Omental fat pad (tissue), 4 donors: ENCODE data around the gene PGLYRP4. TPM values are rescaled to one million over a fixed set of nuclear protein-coding genes. Genes with fewer than 3 reads are reported as not detected.

ENCODE experiments used
- ATAC-seq: fragments of 150-250 bp; one replicate; pipeline ENCODE4 v1.9.1; 2016; ENCODE audit warnings: mild to moderate bottlenecking, moderate library complexity; ENCODE audit not compliant: low FRiP score
- DNase-seq: peaks from one replicate; pipeline ENCODE4 v3.0.0-alpha.2; 2019; ENCODE audit warnings: low spot score
- CTCF ChIP-seq, 3 donors: fragments of 450-650 bp; IDR thresholded peaks; one replicate each; pipeline ENCODE4 v1.5.1; 2016 to 2017; ENCODE audit warnings: antibody characterized with exemption in 3 of 3, mild to moderate bottlenecking in 3 of 3, moderate library complexity in 2 of 3
- total RNA-seq, 4 donors: library from RNA; depleted of rRNA; stranded (reverse); fragments of >200 nt; gene quantifications; one replicate each; pipeline ENCODE4 v1.1.0, GENCODE V29; 2016

PGLYRP4 gene
- total RNA-seq, 4 donors from 2014 or later = not detected

GRCh38 chr1:153306303-153307220, 42.1 kb downstream of the PGLYRP4 start:
- DNase-seq (no peak), ATAC-seq (no peak)
- no peak for TF ChIP-seq CTCF (IDR thresholded peaks at IDR 0.05)

GRCh38 chr1:153305682-153306081, 43.0 kb downstream of the PGLYRP4 start:
- DNase-seq (no peak), ATAC-seq (no peak)
- TF ChIP-seq CTCF (IDR thresholded peaks at IDR 0.05) = no peak

- no peak for TF ChIP-seq CTCF (IDR thresholded peaks at IDR 0.05)
- no peak for DNase-seq
- ATAC-seq = no peak
These were observed 46.3 kb downstream of the PGLYRP4 start for GRCh38 chr1:153302308-153302707.

DNA sequence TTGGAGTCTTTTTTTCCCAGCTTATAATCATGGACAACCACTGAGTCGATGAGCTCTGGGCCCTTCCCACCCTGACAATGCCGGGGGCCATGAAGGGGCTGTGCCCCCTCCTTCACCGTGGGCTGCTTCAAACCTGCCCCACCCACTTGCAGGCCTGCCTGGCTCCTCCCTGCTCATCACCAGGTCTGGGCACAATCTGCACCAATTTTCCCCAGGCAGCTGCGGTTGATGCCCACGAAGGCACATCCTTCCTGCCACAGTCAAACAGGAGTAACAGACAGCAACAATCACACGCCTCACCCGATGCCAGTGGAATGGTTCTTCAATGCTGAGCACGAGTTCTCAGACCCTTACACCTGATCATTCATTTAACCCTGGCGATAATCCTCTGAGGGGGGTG, 54.8 kb downstream of the PGLYRP4 start:
- TF ChIP-seq CTCF (IDR thresholded peaks at IDR 0.05) = no peak
- DNase-seq (no peak), ATAC-seq (no peak)

- TF ChIP-seq CTCF (IDR thresholded peaks at IDR 0.05) = no peak
- DNase-seq = no peak
- ATAC-seq = no peak
These were observed 55.2 kb downstream of the PGLYRP4 start for GRCh38 chr1:153293480-153293775.

DNA sequence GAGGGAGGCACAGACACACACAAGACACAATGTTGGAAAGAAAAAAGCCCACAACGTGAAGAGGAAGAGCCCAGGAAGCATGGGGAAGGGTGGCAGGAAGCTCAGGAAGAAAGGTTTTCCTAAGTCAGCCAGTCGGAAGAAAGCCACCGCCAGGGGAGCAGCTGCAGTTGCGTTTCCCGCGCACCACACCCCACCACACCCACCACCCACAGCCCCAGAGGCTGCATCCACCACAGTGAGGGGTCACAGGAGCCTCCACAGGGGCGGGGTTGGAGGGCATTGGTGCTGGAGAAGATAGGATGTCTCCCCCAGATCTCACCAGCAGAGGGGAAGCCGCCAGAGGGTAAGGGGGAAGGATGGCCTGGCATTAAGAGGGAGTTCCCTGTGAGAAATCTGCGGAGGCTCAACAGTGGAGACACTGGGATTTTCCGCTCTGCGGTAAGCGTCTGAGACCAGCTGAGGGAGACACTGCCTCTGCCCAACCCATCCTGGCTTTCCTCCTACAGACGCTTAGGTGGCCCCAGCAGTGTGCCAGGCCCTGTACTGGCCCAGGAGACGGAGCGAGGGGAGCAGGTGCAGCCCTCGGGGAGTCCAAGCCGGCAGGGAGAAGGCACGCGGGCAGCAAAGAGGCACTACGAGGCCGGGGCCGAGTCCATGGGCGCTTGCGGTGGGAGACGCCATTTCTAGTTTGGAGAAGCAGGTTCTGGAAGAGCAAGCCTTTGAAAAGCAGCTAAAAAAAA, 55.7 kb downstream of the PGLYRP4 start:
- no peak for TF ChIP-seq CTCF (IDR thresholded peaks at IDR 0.05)
- DNase-seq (no peak), ATAC-seq (no peak)
